GM12878 (cell line): ENCODE results near the gene PURA. TPM values are rescaled to one million over a fixed set of nuclear protein-coding genes. Genes with fewer than 3 reads are reported as not detected.

ENCODE experiments used
- CHD2 ChIP-seq: IDR thresholded peaks from 2 replicates; pipeline ENCODE4 v1.6.1; 2011; ENCODE audit warnings: low read depth, low read length, improper control_type of control experiment, borderline replicate concordance
- NFYA ChIP-seq: IDR thresholded peaks from 2 replicates; pipeline ENCODE4 v1.6.1; 2011; ENCODE audit warnings: low read depth, mild to moderate bottlenecking, low read length, improper control_type of control experiment, borderline replicate concordance
- NRF1 ChIP-seq: conservative IDR thresholded peaks from 2 replicates; pipeline ENCODE4 v1.6.1; 2011; ENCODE audit warnings: mild to moderate bottlenecking, low read depth, low read length, improper control_type of control experiment
- RCOR1 ChIP-seq: conservative IDR thresholded peaks from 2 replicates; pipeline ENCODE4 v1.6.1; 2012; ENCODE audit warnings: low read depth, low read length, improper control_type of control experiment
- polyA plus RNA-seq, 11 experiments: library from polyadenylated mRNA; depleted of rRNA in 4 of 11; unstranded in 6 of 11; stranded (reverse) in 5 of 11; fragments of >200 nt; fragmentation: Nextera tagmentation in 4 of 11; fragmentation: Illumina TruSeq in 1 of 11; extraction: Ambion mirVana in 4 of 11; extraction: Trizol in 1 of 11; gene quantifications; 1 replicate in 1 of 11; 2 replicates in 10 of 11; pipeline versions ENCODE4 v1.2.1 to v1.2.3, GENCODE V29; 2011 to 2016; ENCODE audit warnings: inconsistent platforms in 2 of 11, missing spikeins in 2 of 11, low read depth in 1 of 11
- total RNA-seq, 4 experiments: library from RNA; depleted of rRNA in 3 of 4; stranded (reverse); fragments of >200 nt in 3 of 4; fragmentation: Illumina TruSeq in 1 of 4; extraction: Trizol in 1 of 4; gene quantifications; 2 replicates each; pipeline versions ENCODE4 v1.2.1 to v1.2.3, GENCODE V29; 2013 to 2021
- TF ChIP-seq, protein P1 (sequence below): fragments of 450-650 bp; formaldehyde crosslinking; IDR thresholded peaks from 2 replicates; pipeline ENCODE4 v1.4.0; 2020; ENCODE audit warnings: mild to moderate bottlenecking, moderate library complexity
- TF ChIP-seq, protein P2 (sequence below): IDR thresholded peaks from 2 replicates; pipeline ENCODE4 v1.6.1; 2012; ENCODE audit warnings: low read depth, low read length, improper control_type of control experiment
- TF ChIP-seq, protein P3 (sequence below): fragments of 450-650 bp; formaldehyde crosslinking; IDR thresholded peaks from 2 replicates; pipeline ENCODE4 v1.5.0; 2022; ENCODE audit warnings: mild to moderate bottlenecking, missing genetic modification characterization

Gene PURA
- total and polyA plus RNA-seq, 10 of the 15 experiments (the other 5 are each of a cell fraction or from before 2014, with no cell fraction given): 3.3 to 11.8 (median 5.8) TPM

GRCh38 chr5:140072812-140073211, 41.1 kb upstream of the PURA start (continued):
- TF ChIP-seq, protein P1, sequence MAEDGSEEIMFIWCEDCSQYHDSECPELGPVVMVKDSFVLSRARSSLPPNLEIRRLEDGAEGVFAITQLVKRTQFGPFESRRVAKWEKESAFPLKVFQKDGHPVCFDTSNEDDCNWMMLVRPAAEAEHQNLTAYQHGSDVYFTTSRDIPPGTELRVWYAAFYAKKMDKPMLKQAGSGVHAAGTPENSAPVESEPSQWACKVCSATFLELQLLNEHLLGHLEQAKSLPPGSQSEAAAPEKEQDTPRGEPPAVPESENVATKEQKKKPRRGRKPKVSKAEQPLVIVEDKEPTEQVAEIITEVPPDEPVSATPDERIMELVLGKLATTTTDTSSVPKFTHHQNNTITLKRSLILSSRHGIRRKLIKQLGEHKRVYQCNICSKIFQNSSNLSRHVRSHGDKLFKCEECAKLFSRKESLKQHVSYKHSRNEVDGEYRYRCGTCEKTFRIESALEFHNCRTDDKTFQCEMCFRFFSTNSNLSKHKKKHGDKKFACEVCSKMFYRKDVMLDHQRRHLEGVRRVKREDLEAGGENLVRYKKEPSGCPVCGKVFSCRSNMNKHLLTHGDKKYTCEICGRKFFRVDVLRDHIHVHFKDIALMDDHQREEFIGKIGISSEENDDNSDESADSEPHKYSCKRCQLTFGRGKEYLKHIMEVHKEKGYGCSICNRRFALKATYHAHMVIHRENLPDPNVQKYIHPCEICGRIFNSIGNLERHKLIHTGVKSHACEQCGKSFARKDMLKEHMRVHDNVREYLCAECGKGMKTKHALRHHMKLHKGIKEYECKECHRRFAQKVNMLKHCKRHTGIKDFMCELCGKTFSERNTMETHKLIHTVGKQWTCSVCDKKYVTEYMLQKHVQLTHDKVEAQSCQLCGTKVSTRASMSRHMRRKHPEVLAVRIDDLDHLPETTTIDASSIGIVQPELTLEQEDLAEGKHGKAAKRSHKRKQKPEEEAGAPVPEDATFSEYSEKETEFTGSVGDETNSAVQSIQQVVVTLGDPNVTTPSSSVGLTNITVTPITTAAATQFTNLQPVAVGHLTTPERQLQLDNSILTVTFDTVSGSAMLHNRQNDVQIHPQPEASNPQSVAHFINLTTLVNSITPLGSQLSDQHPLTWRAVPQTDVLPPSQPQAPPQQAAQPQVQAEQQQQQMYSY (CRISPR knock-in tag): no peak
- TF ChIP-seq NRF1 (no peak), CHD2 (no peak), NFYA (no peak), RCOR1 (no peak)
- TF ChIP-seq, protein P2, sequence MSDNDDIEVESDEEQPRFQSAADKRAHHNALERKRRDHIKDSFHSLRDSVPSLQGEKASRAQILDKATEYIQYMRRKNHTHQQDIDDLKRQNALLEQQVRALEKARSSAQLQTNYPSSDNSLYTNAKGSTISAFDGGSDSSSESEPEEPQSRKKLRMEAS: no peak
- TF ChIP-seq, protein P3, sequence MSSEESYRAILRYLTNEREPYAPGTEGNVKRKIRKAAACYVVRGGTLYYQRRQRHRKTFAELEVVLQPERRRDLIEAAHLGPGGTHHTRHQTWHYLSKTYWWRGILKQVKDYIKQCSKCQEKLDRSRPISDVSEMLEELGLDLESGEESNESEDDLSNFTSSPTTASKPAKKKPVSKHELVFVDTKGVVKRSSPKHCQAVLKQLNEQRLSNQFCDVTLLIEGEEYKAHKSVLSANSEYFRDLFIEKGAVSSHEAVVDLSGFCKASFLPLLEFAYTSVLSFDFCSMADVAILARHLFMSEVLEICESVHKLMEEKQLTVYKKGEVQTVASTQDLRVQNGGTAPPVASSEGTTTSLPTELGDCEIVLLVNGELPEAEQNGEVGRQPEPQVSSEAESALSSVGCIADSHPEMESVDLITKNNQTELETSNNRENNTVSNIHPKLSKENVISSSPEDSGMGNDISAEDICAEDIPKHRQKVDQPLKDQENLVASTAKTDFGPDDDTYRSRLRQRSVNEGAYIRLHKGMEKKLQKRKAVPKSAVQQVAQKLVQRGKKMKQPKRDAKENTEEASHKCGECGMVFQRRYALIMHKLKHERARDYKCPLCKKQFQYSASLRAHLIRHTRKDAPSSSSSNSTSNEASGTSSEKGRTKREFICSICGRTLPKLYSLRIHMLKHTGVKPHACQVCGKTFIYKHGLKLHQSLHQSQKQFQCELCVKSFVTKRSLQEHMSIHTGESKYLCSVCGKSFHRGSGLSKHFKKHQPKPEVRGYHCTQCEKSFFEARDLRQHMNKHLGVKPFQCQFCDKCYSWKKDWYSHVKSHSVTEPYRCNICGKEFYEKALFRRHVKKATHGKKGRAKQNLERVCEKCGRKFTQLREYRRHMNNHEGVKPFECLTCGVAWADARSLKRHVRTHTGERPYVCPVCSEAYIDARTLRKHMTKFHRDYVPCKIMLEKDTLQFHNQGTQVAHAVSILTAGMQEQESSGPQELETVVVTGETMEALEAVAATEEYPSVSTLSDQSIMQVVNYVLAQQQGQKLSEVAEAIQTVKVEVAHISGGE (CRISPR knock-in tag): no peak
